ENCODE data around the gene LRRC8E. TPM values are rescaled to one million over a fixed set of nuclear protein-coding genes. Genes with fewer than 3 reads are reported as not detected.

LRRC8E gene
- total RNA-seq, 4 donors from 2014 or later: 0.15 to 2.1 TPM; not detected in 2

DNA sequence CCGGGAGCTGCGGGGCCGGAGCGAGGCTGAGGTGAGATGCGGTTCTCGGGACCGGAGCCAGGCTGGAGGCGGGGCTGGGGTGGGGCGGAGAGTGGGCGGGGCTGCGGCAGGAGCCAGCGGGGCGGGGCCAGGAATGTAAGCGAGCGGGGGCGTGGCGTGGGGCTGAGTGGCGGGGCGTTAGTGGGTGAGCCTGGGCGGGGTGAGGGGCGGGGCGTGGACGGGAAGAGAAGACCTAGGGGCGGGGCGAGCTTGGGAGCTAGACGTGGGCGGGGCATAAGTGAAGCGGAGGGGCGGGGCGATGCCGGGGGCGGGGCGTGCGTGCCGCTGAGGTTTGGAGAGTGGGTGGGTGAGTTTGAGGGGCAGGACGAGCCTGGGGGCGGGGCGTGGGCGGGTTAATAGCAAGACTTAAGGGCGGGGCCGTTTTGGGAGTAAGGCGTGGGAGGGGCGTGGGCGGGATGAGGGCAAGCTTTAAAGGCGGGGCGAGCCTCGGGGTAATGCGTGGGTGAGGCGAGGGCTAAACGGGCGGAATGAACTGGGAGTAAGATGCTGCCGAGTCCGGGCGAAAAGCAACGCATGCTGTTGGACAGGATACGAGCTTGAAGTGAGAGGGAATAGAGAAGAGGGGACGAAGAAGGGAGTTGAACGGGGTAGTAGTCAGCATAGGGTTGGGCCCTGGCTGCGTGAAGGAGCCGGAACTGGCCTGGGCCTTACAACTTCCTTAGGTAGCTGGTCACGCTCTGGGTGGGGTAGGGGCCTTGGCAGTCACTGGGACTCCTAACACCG is 32.4 kb downstream of the LRRC8E start:
- peaks cover 19 to 44% of the 10 kb centered on the region in 2 donors for H3K4me1 ChIP-seq
- no peaks in the 10 kb centered on the region for H3K9me3 ChIP-seq
- intact Hi-C loops (cut with DNase I; ENCODE audit: low total_unique reads): no loop called here
- peak overlapping the region; percentile 92 to 99 for H3K27ac ChIP-seq
- peak; percentile 99 to 100 for DNase-seq
- H3K4me3 ChIP-seq: peak overlapping the region; percentile 66 to 70
- TF ChIP-seq, protein P1, sequence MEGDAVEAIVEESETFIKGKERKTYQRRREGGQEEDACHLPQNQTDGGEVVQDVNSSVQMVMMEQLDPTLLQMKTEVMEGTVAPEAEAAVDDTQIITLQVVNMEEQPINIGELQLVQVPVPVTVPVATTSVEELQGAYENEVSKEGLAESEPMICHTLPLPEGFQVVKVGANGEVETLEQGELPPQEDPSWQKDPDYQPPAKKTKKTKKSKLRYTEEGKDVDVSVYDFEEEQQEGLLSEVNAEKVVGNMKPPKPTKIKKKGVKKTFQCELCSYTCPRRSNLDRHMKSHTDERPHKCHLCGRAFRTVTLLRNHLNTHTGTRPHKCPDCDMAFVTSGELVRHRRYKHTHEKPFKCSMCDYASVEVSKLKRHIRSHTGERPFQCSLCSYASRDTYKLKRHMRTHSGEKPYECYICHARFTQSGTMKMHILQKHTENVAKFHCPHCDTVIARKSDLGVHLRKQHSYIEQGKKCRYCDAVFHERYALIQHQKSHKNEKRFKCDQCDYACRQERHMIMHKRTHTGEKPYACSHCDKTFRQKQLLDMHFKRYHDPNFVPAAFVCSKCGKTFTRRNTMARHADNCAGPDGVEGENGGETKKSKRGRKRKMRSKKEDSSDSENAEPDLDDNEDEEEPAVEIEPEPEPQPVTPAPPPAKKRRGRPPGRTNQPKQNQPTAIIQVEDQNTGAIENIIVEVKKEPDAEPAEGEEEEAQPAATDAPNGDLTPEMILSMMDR (IDR thresholded peaks at IDR 0.05): no peak
- peak; percentile 64 to 77 for TF ChIP-seq POLR2A (IDR thresholded peaks at IDR 0.05)
- no peaks in the 10 kb centered on the region for H3K36me3 ChIP-seq
- H3K27me3 ChIP-seq: peaks cover 4 to 7% of the 10 kb centered on the region in 2 donors

DNA sequence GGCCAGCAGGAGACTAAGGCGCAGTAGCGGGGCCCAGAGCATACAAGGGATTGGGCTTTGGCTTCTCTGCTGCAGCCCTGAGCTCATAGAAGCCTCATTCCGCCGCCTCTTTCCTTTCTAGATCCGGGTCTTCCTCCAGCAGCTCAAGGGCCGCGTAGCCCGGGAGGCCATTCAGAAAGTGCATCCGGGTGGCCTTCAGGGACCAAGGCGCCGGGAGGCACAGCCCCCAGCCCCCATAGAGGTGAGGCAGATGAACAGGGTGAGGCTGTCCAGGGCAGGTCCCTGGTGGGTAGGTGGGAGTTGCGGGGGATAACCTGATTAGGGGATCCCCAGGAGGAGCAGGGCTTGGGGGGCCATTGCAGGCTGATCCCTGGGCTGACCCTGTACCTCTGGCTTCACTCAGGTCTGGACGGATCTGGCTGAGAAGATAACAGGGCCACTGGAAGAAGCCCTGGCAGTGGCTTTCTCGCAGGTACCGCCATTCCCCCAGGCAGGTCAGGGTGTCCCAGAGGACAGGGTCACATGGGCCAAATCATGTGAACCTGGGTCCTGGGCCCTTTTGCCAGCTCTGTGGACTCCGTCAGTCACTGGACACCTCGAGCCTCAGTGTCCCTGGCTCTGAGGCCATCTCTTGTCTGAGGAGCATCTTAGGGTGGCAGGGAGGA is 33.1 kb downstream of the LRRC8E start:
- DNase-seq: no peak
- H3K4me1 ChIP-seq: peaks cover 19 to 37% of the 10 kb centered on the region in 2 donors

DNA sequence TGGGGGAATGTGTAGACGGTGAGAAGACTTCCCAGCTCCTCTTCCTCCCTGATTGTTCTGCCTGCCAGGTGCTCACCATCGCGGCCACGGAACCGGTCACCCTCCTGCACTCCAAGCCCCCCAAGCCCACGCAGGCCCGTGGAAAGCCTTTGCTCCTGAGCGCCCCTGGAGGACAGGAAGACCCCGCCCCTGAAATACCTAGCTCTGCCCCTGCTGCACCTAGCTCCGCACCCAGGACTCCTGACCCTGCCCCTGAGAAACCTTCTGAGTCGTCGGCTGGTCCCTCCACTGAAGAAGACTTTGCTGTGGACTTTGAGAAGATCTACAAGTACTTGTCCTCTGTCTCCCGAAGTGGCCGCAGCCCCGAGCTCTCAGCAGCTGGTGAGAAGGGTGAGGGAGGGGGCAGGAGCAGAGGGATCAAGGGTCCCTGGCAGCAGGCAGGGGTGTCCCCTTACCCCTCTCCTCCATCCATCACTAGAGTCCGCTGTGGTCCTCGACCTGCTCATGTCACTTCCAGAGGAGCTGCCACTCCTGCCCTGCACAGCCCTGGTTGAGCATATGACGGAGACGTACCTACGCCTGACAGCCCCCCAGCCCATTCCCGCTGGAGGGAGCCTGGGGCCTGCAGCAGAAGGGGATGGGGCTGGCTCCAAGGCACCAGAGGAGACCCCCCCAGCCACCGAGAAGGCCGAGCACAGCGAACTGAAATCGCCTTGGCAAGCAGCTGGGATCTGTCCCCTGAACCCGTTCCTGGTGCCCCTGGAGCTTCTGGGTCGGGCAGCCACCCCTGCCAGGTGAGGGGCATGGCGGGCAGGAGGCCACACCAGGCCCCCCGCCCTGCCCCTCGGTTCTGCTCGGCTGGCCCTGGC is 33.9 kb downstream of the LRRC8E start:
- no peaks in the 10 kb centered on the region for H3K36me3 ChIP-seq
- H3K9me3 ChIP-seq: no peaks in the 10 kb centered on the region
- peak overlapping the region in 1 of 2 donors; percentile 49 for H3K4me3 ChIP-seq
- intact Hi-C loops (cut with DNase I; ENCODE audit: low total_unique reads): no loop called here
- H3K4me1 ChIP-seq: peaks cover 19 to 39% of the 10 kb centered on the region in 2 donors
- H3K27ac ChIP-seq: peak overlapping the region; percentile 88 to 99
- DNase-seq: no peak
- TF ChIP-seq, protein P1 (IDR thresholded peaks at IDR 0.05): no peak
- TF ChIP-seq POLR2A (IDR thresholded peaks at IDR 0.05): no peak
- peaks cover 0 to under 1% of the 10 kb centered on the region in 2 donors for H3K27me3 ChIP-seq

More for the DNA sequence above, 33.1 kb downstream of the LRRC8E start:
- Histone ChIP-seq H3K27me3 (peaks cover 0 to 2% of the 10 kb centered on the region in 2 donors), H3K9me3 (no peaks in the 10 kb centered on the region), H3K27ac (peak overlapping the region; percentile 88 to 99), H3K4me3 (peak overlapping the region; percentile 36 to 49), H3K36me3 (no peaks in the 10 kb centered on the region)
- no peak for TF ChIP-seq POLR2A (IDR thresholded peaks at IDR 0.05)
- TF ChIP-seq, protein P1 (IDR thresholded peaks at IDR 0.05): no peak
- intact Hi-C loops (cut with DNase I; ENCODE audit: low total_unique reads): no loop called here

DNA sequence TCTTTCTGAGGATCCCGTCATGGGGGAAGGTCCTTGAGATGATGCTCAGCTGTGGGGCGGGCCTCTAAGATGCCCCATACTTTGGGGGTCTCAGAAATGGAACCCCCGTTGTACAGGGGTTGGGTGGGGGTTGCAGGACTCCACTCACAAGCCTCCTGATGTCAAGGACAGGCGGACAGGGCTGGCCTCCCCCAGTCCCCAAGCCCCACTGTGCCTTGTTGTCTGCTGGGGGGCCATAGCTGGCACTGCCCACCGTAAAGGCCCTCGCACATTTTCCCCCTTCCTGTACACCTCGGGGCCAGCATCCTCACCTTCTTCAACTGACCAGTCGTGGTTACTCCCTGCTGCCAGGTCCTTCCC is 34.5 kb downstream of the LRRC8E start:
- TF ChIP-seq, protein P1 (IDR thresholded peaks at IDR 0.05): no peak
- TF ChIP-seq POLR2A (IDR thresholded peaks at IDR 0.05): no peak
- intact Hi-C loops (cut with DNase I; ENCODE audit: low total_unique reads): no loop called here
- Histone ChIP-seq H3K9me3 (no peaks in the 10 kb centered on the region), H3K4me1 (peaks cover 24 to 39% of the 10 kb centered on the region in 2 donors), H3K27me3 (no peaks in the 10 kb centered on the region), H3K27ac (peak overlapping the region; percentile 88 to 99), H3K36me3 (no peaks in the 10 kb centered on the region), H3K4me3 (no peak overlapping the region)
- no peak for DNase-seq

Data from uterus (tissue), 4 donors.